GM18861 (cell line): ENCODE results near the gene ATP6V1G1.
"Not testable (repeated sequence)": the region's sequence is repeated elsewhere in the genome, so short reads cannot be mapped to it uniquely, and the experiment has no call there.

Experiments used
- ATAC-seq: cut with Tn5 transposase; IDR thresholded peaks from one replicate; pipeline ENCODE4 v1.9.1; 2021; ENCODE audit not compliant: unreplicated experiment

The ATP6V1G1 gene

GRCh38 chr9:114578134-114578533, 9.4 kb upstream of the ATP6V1G1 start:
- ATAC-seq, result not testable (repeated sequence)

GRCh38 chr9:114580609-114581193, 6.9 kb upstream of the ATP6V1G1 start:
- ATAC-seq, result no peak

- no peak for ATAC-seq
Measured at GRCh38 chr9:114583371-114584155, 4.0 kb upstream of the ATP6V1G1 start.

- no peak for ATAC-seq
Measured at GRCh38 chr9:114588210-114588609, 641 bp downstream of the ATP6V1G1 start.

- ATAC-seq, result no peak
Measured at GRCh38 chr9:114588651-114589526, 1.3 kb downstream of the ATP6V1G1 start.

GRCh38 chr9:114590328-114590727, 2.8 kb downstream of the ATP6V1G1 start:
- no peak for ATAC-seq

- no peak for ATAC-seq
Measured at GRCh38 chr9:114591291-114591787, 3.8 kb downstream of the ATP6V1G1 start.

- no peak for ATAC-seq
Measured at GRCh38 chr9:114591849-114592248, 4.3 kb downstream of the ATP6V1G1 start.

- ATAC-seq, result no peak
Measured at GRCh38 chr9:114592356-114592755, 4.8 kb downstream of the ATP6V1G1 start.

- ATAC-seq, result no peak
Measured at GRCh38 chr9:114594136-114594535, 6.6 kb downstream of the ATP6V1G1 start.

GRCh38 chr9:114600502-114601248, 13.1 kb downstream of the ATP6V1G1 start:
- not testable (repeated sequence) for ATAC-seq

- ATAC-seq, result not testable (repeated sequence)
Measured at GRCh38 chr9:114601787-114602186, 14.2 kb downstream of the ATP6V1G1 start.

- no peak for ATAC-seq
Measured at GRCh38 chr9:114602620-114603019, 15.1 kb downstream of the ATP6V1G1 start.

GRCh38 chr9:114603248-114603647, 15.7 kb downstream of the ATP6V1G1 start:
- no peak for ATAC-seq

GRCh38 chr9:114604989-114605388, 17.4 kb downstream of the ATP6V1G1 start:
- ATAC-seq, result no peak

- ATAC-seq, result no peak
Measured at GRCh38 chr9:114606068-114606467, 18.5 kb downstream of the ATP6V1G1 start.

GRCh38 chr9:114606597-114607207, 19.1 kb downstream of the ATP6V1G1 start:
- no peak for ATAC-seq

- ATAC-seq, result no peak
Measured at GRCh38 chr9:114607671-114608524, 20.3 kb downstream of the ATP6V1G1 start.

GRCh38 chr9:114608525-114608796, 20.9 kb downstream of the ATP6V1G1 start:
- no peak for ATAC-seq
